Activated B cell treated with CpG ODN at 0.5 μM for 24 hours (primary cell): Measurements from ENCODE around the gene NAP1L4. TPM values are rescaled to one million over a fixed set of nuclear protein-coding genes. Genes with fewer than 3 reads are reported as not detected.
"Not testable (repeated sequence)": the region's sequence is repeated elsewhere in the genome, so short reads cannot be mapped to it uniquely, and the experiment has no call there.

Experiments used
- ATAC-seq: fragments of 200-7000 bp; cut with Tn5 transposase; one replicate; pipeline ENCODE4 v1.10.0; 2021; ENCODE audit warnings: low read depth, mild to moderate bottlenecking, moderate library complexity
- CTCF ChIA-PET: fragments of 350-600 bp; sonication (Branson Sonifier 250); formaldehyde crosslinking; loops from one replicate; lab custom pipeline; 2021; ENCODE audit warnings: antibody characterized with exemption; lab: Charles Lee
- POLR2A ChIA-PET: fragments of 350-600 bp; sonication (Branson Sonifier 250); formaldehyde crosslinking; loops from one replicate; lab custom pipeline; 2021; ENCODE audit warnings: antibody characterized with exemption; lab: Charles Lee
- DNase-seq: peaks from one replicate; pipeline ENCODE4 v3.0.0; 2022
- H3K27ac Mint-ChIP-seq: one replicate; pipeline ENCODE4 v1.8.0; 2020; ENCODE audit warnings: mixed read lengths
- H3K27me3 Mint-ChIP-seq: one replicate; pipeline ENCODE4 v1.8.0; 2021; ENCODE audit warnings: mixed read lengths
- H3K36me3 Mint-ChIP-seq: one replicate; pipeline ENCODE4 v1.8.0; 2021; ENCODE audit warnings: low read depth, mixed read lengths
- H3K4me1 Mint-ChIP-seq: one replicate; pipeline ENCODE4 v1.8.0; 2021; ENCODE audit warnings: mixed read lengths
- H3K4me3 Mint-ChIP-seq: one replicate; pipeline ENCODE4 v1.8.0; 2020; ENCODE audit warnings: mild to moderate bottlenecking, mixed read lengths
- H3K9me3 Mint-ChIP-seq: one replicate; pipeline ENCODE4 v1.8.0; 2020; ENCODE audit warnings: mixed read lengths
- intact Hi-C: fragments of 100-400 bp; cut with micrococcal nuclease; formaldehyde crosslinking; loops from one replicate; pipeline ENCODE4 v1.15.1; 2024
- total RNA-seq: library from RNA; stranded (reverse); gene quantifications from 2 replicates; pipeline ENCODE4 v1.2.3, GENCODE V29; 2022
- TF ChIP-seq, protein P1 (sequence below): fragments of 200-600 bp; IDR thresholded peaks from one replicate; pipeline ENCODE4 v1.8.0; 2022; ENCODE audit warnings: antibody characterized with exemption, mild to moderate bottlenecking

The NAP1L4 gene
- total RNA-seq, 1 donor from 2014 or later = 115 TPM

DNA sequence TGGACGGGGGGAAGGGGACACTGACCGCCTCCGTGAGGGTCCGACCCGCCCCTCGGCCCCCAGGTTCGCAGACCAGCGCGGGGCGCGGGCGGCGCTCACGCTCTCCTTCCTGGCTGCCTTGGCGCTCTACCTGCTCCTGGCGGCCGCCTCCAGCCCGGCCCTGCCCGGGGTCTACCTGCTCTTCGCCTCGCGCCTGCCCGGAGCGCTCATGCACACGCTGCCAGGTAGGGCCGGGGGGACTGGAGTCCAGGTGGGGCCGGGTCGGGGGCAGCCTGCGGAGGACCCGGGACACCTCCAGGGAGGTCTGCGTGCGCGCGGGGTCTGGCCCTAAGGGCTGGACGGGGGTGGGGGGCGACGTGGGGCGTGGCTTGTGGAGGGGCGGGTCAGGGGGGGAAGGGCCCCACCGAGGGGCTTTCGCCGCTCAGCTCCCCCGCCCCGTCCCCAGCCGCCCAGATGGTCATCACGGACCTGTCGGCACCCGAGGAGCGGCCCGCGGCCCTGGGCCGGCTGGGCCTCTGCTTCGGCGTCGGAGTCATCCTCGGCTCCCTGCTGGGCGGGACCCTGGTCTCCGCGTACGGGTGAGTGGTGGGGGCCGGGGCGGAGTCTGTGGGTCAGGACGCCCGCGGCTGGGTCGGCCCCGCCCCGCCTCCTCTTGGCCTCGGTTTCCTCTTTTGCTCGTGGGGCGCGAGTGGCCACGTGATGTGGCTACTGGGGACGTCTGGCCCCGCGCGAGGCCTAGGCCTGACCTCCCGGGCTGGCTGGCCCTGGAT, 82.8 kb downstream of the NAP1L4 start:
- H3K4me3 Mint-ChIP-seq = no peak overlapping the region
- no peak for ATAC-seq
- peaks cover 12% of the 10 kb centered on the region for H3K4me1 Mint-ChIP-seq
- no peak for DNase-seq
- TF ChIP-seq, protein P1, sequence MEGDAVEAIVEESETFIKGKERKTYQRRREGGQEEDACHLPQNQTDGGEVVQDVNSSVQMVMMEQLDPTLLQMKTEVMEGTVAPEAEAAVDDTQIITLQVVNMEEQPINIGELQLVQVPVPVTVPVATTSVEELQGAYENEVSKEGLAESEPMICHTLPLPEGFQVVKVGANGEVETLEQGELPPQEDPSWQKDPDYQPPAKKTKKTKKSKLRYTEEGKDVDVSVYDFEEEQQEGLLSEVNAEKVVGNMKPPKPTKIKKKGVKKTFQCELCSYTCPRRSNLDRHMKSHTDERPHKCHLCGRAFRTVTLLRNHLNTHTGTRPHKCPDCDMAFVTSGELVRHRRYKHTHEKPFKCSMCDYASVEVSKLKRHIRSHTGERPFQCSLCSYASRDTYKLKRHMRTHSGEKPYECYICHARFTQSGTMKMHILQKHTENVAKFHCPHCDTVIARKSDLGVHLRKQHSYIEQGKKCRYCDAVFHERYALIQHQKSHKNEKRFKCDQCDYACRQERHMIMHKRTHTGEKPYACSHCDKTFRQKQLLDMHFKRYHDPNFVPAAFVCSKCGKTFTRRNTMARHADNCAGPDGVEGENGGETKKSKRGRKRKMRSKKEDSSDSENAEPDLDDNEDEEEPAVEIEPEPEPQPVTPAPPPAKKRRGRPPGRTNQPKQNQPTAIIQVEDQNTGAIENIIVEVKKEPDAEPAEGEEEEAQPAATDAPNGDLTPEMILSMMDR = no peak
- H3K36me3 Mint-ChIP-seq = peaks cover 1% of the 10 kb centered on the region
- H3K27me3 Mint-ChIP-seq = no peaks in the 10 kb centered on the region
- intact Hi-C loops = no loop called here
- no peaks in the 10 kb centered on the region for H3K9me3 Mint-ChIP-seq
- no peak overlapping the region for H3K27ac Mint-ChIP-seq
- POLR2A ChIA-PET = interaction anchor here (0.7 kb wide), 1 partner anchor 519 kb away, joined by 3 read pairs; no protein-coding TSS in a partner anchor
- CTCF ChIA-PET = interaction anchor here (1.5 kb wide), 1 partner anchor 377 kb away, joined by 4 read pairs; no protein-coding TSS in a partner anchor

DNA sequence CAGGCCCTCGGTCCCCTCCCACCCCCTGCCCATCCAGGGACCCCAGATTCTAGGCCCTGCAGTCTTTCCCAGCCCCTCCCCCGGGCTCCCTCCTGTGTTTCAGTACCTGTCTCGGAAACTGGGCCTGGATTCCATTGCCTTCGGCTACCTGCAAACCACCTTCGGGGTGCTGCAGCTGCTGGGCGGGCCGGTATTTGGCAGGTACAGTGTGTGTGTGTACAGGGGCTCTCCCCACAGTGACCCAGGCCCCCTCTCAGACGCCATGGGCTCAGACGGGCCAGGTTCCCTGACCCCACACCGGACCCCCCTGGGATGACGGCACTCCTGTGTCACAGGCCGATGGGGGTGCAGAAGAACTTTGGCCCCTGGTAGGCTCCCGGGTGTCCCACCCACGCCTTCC, 84.0 kb downstream of the NAP1L4 start:
- H3K36me3 Mint-ChIP-seq = peaks cover 1% of the 10 kb centered on the region
- no peak for ATAC-seq
- intact Hi-C loops = no loop called here
- H3K4me3 Mint-ChIP-seq = no peak overlapping the region
- H3K27ac Mint-ChIP-seq = no peak overlapping the region
- no peak for DNase-seq
- peaks cover 6% of the 10 kb centered on the region for H3K4me1 Mint-ChIP-seq
- H3K9me3 Mint-ChIP-seq = no peaks in the 10 kb centered on the region
- TF ChIP-seq, protein P1 = no peak
- POLR2A ChIA-PET = no interaction called here
- CTCF ChIA-PET = no interaction called here
- no peaks in the 10 kb centered on the region for H3K27me3 Mint-ChIP-seq

DNA sequence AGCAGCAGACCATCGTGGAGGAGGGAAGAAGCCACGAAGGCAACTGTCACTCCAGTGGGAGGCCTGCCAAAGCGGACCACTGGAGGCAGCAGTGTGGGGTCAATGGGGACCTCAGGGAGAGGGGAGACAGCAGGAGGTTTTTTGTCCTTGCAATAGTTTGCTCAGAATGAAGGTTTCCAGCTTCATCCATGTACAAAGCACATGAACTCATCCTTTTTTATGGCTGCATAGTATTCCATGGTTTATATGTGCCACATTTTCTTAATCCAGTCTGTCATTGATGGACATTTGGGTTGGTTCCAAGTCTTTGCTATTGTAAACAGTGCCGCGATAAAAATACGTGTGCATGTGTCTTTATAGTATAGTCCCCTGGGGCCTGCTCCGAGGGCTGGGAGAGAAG, 86.8 kb downstream of the NAP1L4 start:
- ATAC-seq, H3K36me3 Mint-ChIP-seq, H3K27me3 Mint-ChIP-seq, POLR2A ChIA-PET, H3K9me3 Mint-ChIP-seq, CTCF ChIA-PET, DNase-seq, intact Hi-C loops, H3K4me3 Mint-ChIP-seq, H3K27ac Mint-ChIP-seq: not testable (repeated sequence)
- peaks cover 13% of the 10 kb centered on the region for H3K4me1 Mint-ChIP-seq

DNA sequence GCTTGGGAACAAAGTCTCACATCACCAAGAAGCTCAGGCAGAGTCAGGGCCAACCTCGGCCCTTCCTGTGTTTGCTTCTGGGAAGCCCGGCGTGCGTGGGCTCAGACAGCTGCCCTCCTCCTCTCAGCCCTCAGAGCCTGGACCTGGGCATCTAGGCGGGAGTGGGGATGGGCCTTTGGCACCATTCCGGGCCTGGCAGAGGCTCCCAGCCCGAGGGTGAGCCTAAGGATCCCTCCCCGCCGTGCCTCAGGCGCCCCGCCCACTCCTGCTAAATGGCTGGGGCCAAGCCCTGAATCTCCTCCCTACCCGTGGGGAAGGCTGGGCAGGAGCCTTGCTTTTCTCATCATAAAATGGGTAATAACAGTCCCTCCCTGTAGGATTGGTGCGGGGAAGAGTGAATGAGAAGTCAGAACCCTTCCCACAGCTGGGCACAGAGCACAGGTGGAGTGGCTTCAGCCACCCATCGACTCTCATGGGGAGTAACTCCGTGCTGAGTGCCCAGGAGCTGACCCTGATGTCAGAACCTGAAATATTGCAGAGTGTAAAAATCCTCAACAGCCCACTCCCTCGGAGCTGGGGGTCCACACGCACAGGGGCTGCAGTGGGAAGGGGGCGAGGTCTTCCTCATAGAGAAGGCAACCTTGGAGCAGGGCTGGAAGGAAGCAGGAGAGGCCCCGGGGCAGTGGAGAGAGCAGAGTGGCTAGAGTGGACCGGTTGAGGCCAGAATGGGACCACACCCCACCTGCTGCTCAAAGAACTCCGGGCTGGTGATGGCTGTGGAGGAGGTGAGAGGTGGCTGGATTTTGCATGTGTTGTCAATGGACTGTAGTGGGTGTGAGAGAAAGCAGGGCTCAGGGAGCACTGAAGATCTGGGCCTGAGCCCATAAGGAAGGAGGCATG, 87.7 kb downstream of the NAP1L4 start:
- H3K9me3 Mint-ChIP-seq = no peaks in the 10 kb centered on the region
- H3K36me3 Mint-ChIP-seq = peaks cover 1% of the 10 kb centered on the region
- no peaks in the 10 kb centered on the region for H3K27me3 Mint-ChIP-seq
- CTCF ChIA-PET = interaction anchor here (2.1 kb wide), 1 partner anchor 372 kb away, joined by 9 read pairs; no protein-coding TSS in a partner anchor
- ATAC-seq (no peak), DNase-seq (no peak)
- POLR2A ChIA-PET = interaction anchor here (2.6 kb wide), 1 partner anchor 25 kb away, joined by 14 read pairs; the partner anchor contains the start of gene PHLDA2
- intact Hi-C loops = loop anchor here (5.0 kb wide), 2 partner anchors 153 to 602 kb away; partner anchors contain the start of genes C11orf21, CARS1 and TSPAN32
- H3K4me3 Mint-ChIP-seq = no peak overlapping the region
- H3K4me1 Mint-ChIP-seq = peaks cover 17% of the 10 kb centered on the region
- TF ChIP-seq, protein P1 = no peak
- no peak overlapping the region for H3K27ac Mint-ChIP-seq

DNA sequence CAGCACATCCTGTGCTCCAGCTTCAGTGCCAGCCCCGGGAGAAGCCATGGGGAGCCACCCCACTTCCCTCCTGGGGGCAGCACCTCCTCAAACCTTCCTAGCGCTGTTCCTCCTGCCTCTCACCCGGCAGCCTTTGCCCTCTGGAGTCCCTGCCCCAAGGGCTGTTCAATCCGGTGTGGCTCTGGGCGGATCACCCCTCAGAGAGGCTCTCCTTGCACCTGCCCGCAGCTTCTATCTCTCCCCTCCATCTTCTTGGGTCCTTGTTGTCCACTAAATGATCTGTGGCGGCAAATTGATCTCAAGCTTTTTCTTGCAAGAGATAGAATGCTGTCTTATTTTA, 88.5 kb downstream of the NAP1L4 start:
- no peaks in the 10 kb centered on the region for H3K27me3 Mint-ChIP-seq
- H3K36me3 Mint-ChIP-seq = peaks cover 1% of the 10 kb centered on the region
- ATAC-seq (no peak), DNase-seq (no peak)
- peaks cover 25% of the 10 kb centered on the region for H3K4me1 Mint-ChIP-seq
- CTCF ChIA-PET = interaction anchor here (2.1 to 2.3 kb wide), 2 partner anchors 16 to 371 kb away, joined by 9 to 11 read pairs; no protein-coding TSS in a partner anchor
- H3K9me3 Mint-ChIP-seq = no peaks in the 10 kb centered on the region
- peak overlapping the region; percentile 41 for H3K4me3 Mint-ChIP-seq
- POLR2A ChIA-PET = interaction anchor here (2.3 to 2.6 kb wide), 2 partner anchors 11 to 26 kb away, joined by 14 to 16 read pairs; partner anchors contain the start of gene PHLDA2
- intact Hi-C loops = loop anchor here (5.0 kb wide), 2 partner anchors 154 to 601 kb away; partner anchors contain the start of genes C11orf21, CARS1 and TSPAN32
- no peak overlapping the region for H3K27ac Mint-ChIP-seq
- TF ChIP-seq, protein P1 = no peak
